Mammary epithelial cell (primary cell): Measurements from ENCODE around the gene LRRC47.

Source experiments
- CTCF ChIP-seq, 2 donors: IDR thresholded peaks in 1 of 2; conservative IDR thresholded peaks in 1 of 2; 2 replicates each; pipeline ENCODE4 v1.5.1; 2011 to 2012; ENCODE audit warnings: inconsistent platforms in 2 of 2, low read length in 2 of 2, mild to moderate bottlenecking in 2 of 2, control low read depth in 1 of 2, low read depth in 1 of 2; ENCODE audit not compliant: insufficient read depth in 1 of 2; ENCODE audit errors: extremely low read depth in 1 of 2
- EZH2 ChIP-seq: IDR thresholded peaks from 2 replicates; pipeline ENCODE4 v1.6.1; 2012; ENCODE audit warnings: low read length, inconsistent platforms, borderline replicate concordance

GRCh38 chr1:3842912-3843311, 46.6 kb upstream of the LRRC47 start:
- TF ChIP-seq CTCF (conservative IDR thresholded peaks at IDR 0.05 in 1 of 2, IDR thresholded peaks at IDR 0.05 in 1 of 2; ENCODE audit: extremely low read depth in 1 of 2, insufficient read depth in 1 of 2, low read depth in 1 of 2, low read length in 2 of 2) (no peak), EZH2 (no peak)
